GM19397 (cell line): Measurements from ENCODE around the gene CBR1.
A peak's percentile ranks its signal among the peaks of the same experiment; 100 is the strongest.

Source experiments
- ATAC-seq: cut with Tn5 transposase; IDR thresholded peaks from one replicate; pipeline ENCODE4 v1.9.1; 2021; ENCODE audit warnings: mild to moderate bottlenecking, moderate library complexity; ENCODE audit not compliant: unreplicated experiment

Gene CBR1

DNA sequence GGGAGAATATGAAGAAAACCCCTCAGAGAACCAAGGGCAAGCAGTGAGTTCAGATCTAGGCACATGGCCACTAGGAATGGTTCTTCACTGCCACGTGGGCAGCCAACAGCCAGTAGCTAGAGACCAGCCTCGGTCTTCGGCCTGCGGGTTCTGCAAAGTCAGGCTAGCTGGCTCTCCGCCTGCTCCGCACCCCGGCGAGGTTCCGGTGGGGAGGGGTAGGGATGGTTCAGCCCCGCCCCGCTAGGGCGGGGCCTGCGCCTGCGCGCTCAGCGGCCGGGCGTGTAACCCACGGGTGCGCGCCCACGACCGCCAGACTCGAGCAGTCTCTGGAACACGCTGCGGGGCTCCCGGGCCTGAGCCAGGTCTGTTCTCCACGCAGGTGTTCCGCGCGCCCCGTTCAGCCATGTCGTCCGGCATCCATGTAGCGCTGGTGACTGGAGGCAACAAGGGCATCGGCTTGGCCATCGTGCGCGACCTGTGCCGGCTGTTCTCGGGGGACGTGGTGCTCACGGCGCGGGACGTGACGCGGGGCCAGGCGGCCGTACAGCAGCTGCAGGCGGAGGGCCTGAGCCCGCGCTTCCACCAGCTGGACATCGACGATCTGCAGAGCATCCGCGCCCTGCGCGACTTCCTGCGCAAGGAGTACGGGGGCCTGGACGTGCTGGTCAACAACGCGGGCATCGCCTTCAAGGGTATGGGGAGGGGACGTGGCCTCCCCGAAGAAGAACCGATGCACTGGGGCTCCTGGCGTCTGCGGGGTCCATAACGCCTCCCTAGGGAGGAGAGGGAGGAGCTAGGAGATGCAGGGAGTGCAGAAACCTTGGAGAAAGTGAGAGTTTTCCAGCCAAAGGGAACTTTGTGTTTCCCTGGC lies at the start of gene CBR1:
Gene CBR1 (plus strand): TSS at position 312 of the 871 bp plus-strand sequence. CDS start 92 bp downstream, at position 404.
- peak; percentile 98 for ATAC-seq

DNA sequence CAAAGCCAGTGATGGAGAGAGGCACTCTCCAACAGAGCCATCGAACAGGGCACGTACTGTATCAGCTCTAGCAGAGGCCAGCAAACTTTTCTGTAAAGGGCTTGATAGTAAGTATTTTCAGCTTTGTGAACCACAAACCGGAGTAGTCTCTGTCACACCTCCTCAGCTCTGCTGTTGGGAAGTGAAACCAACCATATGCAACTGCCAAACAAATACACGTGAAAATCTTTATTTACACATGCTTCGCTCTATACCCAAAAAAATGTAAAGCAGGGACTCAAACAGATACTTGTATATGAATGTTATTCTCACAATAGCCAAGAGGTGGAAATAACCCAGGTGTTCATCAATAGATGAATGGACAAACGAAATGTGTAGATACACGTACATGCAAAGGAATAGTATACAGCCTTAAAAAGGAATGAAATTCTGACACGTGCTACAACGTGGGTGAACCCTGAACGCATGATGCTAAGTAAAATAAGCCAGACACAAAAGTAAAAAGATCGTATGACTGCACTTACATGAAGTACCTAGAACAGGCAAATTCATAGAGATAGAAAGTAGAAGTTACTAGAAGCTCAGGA lies 48.5 kb upstream of the CBR1 start:
- ATAC-seq: peak; percentile 55

DNA sequence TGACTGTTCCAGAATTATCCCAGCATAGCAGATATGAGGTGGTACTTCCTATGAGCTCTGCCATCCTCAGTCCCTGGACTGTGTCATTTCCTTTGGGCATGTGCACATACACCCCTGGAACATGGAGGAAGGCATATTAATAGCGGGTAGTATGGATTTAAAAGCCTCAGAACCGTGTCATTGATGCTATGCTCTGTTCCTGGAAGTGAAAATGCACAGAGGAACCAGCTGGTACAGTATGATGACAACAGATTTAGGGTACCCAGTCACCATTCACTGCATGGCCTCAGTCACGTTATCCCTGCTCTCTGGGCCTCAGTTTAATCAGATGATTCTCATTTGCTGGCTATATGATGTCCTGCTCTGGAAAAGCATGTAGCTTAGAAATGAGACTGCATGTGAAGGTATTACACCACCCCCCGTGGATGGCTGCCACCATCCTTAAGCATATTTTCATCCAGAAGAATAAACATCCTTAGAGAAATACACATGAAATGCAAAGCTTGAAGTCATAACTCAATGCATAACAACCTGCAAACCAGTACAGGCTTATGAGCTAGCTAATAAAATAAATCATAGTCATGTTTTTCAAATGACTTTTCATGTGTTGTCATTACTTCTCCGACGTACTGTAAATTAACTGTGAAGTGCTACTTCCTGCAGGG lies 47.3 kb upstream of the CBR1 start:
- no peak for ATAC-seq

DNA sequence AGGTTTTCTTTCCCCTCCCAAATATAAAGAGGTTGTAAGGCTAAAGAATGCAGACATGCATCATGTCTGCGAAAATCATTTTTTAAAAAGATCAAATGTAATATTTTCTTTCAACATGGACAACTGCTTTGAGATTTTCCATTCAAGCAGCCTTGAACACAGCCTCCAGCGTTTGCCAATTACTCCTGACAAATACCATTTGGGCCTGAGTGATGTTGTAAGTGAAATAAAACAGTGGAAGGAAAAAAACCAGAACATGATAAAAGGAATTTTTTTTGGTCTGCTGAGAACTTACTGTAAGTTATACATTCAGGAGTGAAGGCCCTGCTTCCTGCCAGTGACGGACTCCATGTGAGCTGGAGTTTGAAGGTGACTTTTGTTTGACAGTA lies 46.7 kb upstream of the CBR1 start:
- no peak for ATAC-seq

DNA sequence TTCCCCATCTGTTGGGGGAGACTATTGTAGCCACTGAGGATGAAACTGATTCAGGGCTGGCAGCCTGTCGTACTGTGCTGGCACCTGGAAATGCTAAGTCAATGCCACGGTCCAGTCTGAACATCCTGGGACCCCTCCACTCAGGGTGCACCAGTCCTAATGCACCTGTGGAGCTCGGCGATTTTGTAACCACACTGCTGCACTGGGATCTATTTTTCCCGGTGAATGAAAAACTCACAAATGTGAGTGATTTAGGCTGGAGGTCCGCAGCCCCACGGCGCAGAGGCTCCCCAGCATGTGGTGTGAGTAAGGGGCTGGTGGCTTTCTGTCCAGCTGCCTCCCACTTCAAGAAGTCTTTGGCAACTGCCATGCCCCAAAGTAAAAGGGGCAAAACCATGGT lies 45.0 kb upstream of the CBR1 start:
- ATAC-seq: no peak

DNA sequence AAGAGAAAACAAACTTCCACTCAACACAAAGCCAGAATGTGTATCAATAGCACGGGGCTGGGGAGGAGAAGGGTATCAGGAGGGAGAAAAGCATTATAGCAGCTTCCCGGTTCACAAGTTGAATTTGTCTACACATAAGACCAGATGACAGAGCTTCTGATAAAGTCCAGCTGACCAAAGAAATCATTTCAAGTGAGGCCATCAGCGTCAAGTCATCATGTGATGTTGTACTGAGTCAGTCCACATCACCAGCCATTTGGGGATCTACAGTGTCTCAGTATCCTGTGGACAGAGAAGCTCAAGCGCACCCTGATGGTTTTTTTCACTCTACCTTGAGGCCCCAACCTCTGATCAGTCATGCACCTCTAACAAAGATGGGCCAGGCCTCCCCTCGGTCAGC lies 42.5 kb upstream of the CBR1 start:
- ATAC-seq: no peak

DNA sequence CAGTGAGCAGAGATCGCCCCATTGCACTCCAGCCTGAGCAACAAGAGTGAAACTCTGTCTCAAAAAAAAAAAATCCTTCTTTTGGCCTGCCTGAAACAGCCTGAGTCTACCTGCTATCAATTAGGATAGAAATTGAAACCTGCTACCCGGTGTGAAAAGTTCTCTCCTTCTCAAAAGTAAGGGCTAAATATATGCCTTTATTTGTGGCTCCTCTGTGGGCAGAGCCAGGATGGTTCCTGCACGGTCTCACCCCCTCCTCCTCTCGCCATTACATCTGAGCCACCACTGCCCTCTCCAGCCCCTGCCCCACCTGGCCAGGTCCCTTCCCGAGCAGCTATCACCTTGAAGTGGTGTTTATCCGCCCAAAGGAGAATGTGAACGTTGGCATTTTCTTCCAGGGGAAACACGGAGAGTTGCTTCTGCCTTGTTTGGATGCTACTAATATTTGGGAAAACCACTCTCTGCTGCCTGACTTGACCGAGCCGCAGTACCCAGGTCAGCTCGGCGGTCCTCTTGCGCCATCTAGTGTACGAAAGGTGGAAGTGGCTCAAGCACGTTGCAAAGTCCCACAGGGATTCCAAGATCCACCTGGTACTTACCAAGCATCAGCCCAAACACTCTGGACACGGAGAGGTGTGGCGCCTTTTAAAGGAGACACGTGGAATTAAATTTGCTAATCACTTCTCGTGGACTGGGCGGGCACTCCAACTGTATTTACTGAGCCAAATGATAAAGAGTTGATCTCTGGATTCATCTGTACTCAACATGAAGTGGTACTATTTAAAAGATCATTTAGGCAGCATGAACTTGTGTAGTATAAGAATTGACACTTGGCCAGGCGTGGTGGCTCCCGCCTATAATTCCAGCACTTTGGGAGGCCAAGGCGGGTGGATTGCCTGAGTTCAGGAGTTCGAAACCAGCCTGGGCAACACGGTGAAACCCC lies 41.4 kb upstream of the CBR1 start:
- peak; percentile 56 for ATAC-seq

DNA sequence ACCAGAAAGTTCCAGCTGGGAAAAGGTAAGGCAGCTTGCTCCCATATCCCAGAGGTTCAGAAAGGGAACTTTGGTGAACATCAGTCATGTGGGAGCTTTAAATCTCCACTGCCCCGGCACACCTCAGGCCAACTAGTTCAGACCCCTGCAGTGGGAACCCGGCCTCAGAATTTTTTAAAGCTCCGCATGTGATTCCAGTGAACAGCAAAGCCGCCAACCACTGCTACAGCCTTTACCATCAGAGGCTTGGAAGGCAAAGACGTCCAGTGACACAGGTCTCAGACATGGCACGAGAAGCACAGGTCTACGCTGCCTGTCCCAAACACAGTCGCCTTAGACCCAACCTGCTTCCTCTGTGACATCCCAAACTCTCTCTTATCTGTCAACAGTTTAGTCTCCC lies 40.5 kb upstream of the CBR1 start:
- ATAC-seq: no peak

DNA sequence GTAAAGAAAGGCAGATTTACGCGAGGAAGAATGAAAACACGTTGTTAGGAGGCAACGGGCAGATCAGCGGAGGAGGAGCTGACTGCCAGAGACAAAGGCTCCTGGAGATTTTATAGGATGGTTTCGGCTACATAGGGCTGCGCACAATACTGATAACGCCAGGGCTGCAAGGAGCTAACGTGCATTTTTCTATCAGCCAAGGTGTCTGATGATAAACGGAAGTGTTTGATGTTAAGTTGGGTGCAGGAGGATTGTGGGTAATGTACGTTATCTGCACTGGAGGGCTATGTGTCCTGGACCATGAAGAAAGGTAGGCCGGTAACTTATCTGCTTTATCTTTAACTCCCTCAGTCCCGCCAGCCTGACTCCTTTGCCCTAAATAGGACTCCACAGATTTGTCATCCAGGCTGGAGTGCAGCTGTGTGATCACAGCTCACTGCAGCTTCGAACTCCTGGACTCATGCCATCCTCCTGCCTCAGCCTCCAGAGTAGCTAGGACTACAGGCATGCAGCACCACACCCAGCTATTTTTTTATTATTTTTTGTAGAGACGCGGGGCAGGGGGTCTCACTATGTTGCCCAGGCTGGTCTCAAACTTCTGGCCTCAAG lies 39.1 kb upstream of the CBR1 start:
- no peak for ATAC-seq

DNA sequence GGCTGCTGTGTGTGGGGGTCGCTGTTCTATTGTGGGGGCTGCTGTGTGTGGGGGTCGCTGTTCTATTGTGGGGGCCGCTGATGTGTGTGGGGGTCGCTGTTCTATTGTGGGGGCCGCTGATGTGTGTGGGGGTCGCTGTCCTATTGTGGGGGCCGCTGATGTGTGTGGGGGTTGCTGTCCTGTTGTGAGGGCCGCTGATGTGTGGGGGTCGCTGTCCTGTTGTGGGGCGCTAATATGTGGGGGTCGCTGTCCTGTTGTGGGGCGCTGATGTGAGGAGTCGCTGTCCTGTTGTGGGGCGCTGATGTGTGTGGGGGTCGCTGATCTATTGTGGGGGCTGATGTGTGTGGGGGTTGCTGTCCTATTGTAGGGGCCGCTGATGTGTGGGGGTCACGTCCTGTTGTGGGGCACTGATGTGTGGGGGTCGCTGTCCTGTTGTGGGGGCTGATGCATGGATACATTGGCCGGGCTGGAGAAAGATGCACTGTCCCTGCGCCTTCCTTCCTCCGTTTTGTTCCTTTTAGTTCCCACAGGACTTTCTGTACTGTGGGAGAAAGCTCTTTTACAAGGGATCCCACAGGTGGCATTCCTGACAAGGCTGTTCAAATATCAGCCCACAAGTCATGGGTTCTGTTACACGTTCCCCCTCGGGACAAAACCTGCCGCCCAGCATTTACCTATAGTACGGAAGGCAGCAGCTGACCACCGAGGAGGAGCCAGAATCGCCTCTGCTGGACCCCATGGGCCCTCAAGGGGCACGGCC lies 37.0 kb upstream of the CBR1 start:
- ATAC-seq: no peak

DNA sequence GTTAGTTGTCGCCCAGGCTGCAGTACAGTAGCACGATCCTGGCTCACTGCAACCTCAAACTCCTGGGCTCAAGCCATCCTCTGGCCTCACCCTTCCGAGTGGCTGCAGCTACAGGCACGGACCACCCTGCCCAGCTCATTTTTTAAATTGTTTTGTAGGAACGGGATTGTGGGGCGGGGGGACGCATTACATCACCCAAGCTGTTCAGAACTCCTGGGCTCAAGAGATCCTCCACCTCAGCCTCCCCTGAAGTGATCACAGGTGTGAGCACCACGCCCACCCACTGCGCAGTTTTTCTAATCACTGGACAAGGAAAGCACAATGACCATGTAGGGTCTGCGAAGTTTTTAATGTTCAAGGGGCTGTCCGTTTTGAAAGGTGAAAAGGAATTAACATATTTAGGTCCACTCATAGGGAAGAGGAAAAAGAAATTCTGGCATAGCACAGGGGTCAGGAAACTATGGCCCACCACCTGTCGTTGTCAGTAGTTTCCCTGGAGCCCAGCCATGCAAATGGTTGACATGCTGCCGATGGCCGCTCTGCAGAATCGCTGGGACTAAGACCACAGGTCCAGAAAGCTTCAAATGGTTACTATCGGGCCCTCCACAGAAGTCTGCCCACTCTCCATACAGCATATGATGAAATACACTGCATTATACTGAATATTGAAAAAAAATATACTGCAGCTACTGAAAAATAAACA lies 35.5 kb upstream of the CBR1 start:
- ATAC-seq: no peak

DNA sequence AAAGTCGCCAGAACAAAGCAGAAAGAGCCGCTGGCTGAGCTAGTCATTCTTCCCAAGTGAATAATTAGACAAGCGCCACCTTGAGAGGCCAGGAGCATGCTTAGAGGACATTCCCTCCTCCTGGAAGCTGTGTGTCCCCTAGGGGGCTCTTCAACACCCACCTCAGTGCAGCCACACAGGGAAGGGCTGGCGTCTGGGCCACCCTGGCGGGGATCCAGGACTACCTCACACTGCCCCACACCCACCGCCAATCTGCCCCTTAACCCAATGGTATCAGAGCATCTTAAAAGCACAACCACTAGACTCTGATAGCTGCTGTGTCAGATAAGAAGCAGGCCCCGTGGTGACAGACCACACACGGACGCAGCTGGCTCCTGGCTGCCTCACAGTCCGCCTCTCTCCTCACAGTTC lies 34.4 kb upstream of the CBR1 start:
- ATAC-seq: no peak

DNA sequence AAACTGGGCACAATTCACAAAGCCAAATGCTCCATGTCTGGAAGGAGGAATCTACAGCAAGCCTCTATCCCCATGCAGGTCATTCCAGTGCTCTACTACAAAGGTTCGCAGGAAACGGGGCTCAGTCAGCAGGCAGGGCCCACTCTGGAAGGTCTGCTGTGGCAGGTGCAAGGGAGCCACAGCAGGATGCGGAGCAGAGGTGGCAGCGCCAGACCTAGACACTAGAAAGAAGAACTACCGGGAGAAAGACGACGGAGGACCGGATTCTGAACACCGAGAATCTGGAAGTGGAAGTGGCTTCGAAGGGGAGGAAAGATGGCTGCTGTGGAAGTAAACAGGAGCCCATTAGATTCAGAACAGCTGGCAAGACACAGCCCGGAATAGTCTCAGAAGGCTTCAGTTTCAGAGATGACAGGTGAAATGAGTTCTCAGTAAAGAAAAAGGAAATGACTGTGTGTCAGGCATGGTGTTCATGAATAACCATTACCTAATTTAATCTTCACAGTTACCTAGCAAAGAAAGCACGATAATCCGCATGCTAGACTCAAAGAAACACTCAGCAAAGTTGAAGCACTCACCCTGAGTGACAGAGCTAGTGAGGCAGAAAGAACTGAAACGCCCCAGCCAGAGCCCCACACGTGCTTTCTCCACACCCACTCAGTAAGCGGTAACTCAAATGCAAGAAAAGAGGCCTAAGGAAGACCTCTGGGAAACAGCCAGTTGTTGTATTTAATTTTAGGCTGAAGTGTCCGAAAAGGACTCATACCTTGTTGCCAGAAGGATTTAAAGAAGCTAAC lies 30.9 kb upstream of the CBR1 start:
- no peak for ATAC-seq

DNA sequence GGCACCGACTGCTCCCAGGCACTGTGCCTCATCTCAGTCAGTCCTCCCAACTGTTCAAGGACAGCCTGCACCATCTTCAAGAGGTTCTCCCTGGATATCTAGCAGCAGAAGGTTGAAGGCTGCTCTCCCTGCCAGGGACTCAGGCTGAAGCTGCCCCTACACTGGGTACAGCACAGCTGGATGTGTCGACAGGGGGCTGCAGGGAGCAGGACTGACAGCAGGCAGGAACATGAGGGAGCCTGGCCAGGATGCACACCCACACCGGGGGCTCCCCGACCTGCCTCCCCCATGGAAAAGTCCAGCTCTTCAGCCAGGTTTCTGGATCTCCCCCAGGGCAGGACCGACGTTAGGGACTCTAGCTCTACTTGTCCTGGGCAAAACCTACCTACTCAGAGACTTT lies 30.0 kb upstream of the CBR1 start:
- ATAC-seq: no peak

DNA sequence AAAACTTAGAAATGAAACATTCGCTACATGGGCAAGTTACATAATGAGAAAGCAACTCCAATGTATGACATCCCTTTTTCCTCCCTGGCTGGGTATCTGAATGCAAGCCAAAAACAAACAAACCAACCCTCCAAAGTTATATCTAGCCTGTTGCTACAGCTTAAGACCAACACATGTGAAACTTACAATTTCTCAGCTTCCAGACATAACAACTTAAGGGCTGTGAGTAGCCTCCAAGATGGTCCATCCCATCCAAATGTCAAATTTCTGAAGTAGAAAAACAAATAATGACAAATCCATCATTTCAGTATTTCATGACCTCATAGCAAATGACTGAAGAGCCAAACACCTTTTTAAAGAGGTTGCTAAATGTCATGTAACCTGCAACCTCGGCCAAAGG lies 29.4 kb upstream of the CBR1 start:
- no peak for ATAC-seq

DNA sequence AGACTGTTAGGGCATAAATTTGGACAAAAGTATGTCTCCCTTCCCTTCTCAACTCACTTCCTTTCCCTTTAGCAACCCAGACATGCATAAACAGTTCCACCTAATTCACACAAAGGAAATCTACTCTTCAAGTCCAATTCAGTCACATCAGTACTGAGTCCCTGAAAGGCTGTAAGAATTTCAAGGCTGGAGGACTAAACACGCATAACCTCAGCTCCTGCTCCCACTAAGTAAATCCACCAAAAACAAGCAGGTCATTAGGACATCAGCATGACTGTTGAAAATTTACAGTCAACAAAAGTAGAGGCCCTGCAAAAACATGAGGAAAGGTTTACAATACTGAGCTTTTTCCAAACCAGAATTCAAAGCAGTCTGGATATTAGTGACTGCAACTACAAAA lies 27.9 kb upstream of the CBR1 start:
- ATAC-seq: no peak

DNA sequence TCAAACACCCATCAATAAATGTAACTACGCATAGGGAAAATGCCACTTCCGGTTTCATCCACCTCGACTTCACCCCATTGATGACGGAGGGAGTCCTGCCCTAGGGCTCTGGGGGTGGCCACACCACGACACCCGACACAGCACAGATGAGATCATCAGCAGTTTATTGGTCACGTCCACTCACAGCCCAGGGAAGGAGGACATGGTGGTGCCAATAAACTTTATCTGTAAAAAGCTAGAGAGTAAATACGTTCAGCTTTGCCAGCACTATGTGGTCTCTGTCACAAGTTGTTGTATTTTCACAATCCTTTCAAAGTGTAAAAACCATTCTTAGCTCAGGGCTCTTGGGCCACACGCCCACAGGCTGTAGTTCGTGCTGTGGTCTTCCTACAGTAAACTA lies 25.8 kb upstream of the CBR1 start:
- no peak for ATAC-seq

DNA sequence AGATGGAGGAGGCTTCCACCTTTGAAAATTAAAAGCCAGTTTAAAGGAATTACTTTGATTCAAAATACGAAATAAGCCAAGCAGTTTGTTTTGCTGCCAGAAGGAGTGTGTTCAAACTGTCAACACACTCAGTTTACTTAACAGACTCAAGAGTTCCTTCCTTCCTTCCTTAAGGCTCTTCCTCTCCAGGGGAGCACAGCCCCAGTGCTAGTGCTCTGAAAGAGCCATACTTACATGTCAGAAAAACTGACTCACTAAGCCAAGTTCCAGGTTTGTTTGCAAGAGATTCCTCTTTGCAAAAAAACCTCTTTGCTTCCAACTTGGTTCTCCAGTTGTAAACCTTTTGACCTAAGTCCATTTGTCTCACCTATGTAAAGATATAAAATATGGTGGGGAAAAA lies 23.8 kb upstream of the CBR1 start:
- no peak for ATAC-seq
